Nephron (organoid): Measurements from ENCODE around the gene NRP1.

Source experiments
- H3K27ac Mint-ChIP-seq, 3 experiments: 2 replicates each; pipeline ENCODE4 v1.8.0; 2020; ENCODE audit warnings: mixed read lengths in 3 of 3, mild to moderate bottlenecking in 2 of 3, moderate library complexity in 1 of 3
- H3K27me3 Mint-ChIP-seq: 2 replicates; pipeline ENCODE4 v1.8.0; 2021; ENCODE audit warnings: low read depth, mild to moderate bottlenecking, moderate library complexity, mixed read lengths
- H3K36me3 Mint-ChIP-seq: 2 replicates; pipeline ENCODE4 v1.8.0; 2020; ENCODE audit warnings: low read depth, mixed read lengths
- H3K4me1 Mint-ChIP-seq: 2 replicates; pipeline ENCODE4 v1.8.0; 2020; ENCODE audit warnings: mixed read lengths
- H3K4me3 Mint-ChIP-seq, 3 experiments: 2 replicates each; pipeline ENCODE4 v1.8.0; 2020; ENCODE audit warnings: mild to moderate bottlenecking in 3 of 3, mixed read lengths in 3 of 3, moderate library complexity in 2 of 3
- H3K9me3 Mint-ChIP-seq: 2 replicates; pipeline ENCODE4 v1.8.0; 2020; ENCODE audit warnings: mixed read lengths
- TF ChIP-seq, protein P1 (sequence below), 3 experiments: fragments of 200-600 bp; sonication (generic); IDR thresholded peaks; one replicate each; pipeline ENCODE4 v1.5.0; 2021; ENCODE audit warnings: antibody characterized with exemption in 3 of 3; ENCODE audit not compliant: unreplicated experiment in 3 of 3

NRP1 gene

DNA sequence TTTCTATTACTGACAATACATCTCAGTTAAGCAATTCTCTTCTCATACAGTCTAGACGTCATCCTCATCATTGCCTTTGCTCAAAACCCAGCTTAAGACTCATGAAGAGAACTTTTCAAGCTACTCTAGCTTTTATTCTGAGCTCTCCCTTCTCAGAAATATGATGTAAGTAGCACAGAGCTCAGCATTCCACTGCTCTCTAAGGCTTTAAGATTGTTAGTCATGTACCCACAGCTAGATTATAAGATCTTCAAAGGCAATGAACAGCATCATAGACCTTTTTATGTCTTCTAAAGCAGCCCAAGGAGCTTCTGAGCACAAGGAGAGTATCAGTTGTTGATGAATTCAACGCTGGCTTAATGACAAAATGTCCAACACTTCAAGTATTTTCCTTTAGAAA is 119.3 kb downstream of the NRP1 start:
- TF ChIP-seq, protein P1, sequence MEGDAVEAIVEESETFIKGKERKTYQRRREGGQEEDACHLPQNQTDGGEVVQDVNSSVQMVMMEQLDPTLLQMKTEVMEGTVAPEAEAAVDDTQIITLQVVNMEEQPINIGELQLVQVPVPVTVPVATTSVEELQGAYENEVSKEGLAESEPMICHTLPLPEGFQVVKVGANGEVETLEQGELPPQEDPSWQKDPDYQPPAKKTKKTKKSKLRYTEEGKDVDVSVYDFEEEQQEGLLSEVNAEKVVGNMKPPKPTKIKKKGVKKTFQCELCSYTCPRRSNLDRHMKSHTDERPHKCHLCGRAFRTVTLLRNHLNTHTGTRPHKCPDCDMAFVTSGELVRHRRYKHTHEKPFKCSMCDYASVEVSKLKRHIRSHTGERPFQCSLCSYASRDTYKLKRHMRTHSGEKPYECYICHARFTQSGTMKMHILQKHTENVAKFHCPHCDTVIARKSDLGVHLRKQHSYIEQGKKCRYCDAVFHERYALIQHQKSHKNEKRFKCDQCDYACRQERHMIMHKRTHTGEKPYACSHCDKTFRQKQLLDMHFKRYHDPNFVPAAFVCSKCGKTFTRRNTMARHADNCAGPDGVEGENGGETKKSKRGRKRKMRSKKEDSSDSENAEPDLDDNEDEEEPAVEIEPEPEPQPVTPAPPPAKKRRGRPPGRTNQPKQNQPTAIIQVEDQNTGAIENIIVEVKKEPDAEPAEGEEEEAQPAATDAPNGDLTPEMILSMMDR (IDR thresholded peaks at IDR 0.05; ENCODE audit: unreplicated experiment in 3 of 3): no peak
- Mint-ChIP-seq H3K9me3 (no peaks in the 10 kb centered on the region), H3K4me1 (peaks cover 8% of the 10 kb centered on the region), H3K27me3 (no peaks in the 10 kb centered on the region), H3K27ac (no peak overlapping the region), H3K4me3 (no peak overlapping the region), H3K36me3 (peaks cover 88% of the 10 kb centered on the region)

DNA sequence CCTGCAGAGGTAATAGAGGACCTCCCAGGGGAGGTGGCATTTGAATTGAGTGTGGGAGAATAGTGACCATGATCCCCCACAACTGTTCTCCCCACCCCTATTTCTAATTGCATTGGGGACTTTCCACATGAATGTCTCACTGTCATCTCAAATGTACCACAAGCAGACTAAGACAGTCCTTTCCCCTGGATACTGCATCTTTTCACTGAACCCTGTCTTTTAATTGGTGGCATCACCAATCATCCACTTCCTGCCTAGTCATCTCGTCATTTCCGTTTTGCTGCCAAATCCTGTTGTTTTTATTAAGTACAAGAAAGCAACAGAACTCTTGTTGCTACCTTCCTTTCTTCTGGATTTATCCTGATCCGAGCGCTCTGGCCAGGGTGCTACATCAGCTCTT is 120.3 kb downstream of the NRP1 start:
- Mint-ChIP-seq H3K4me1 (peaks cover 8% of the 10 kb centered on the region), H3K27ac (peak overlapping the region in 1 of 3 experiments; percentile 47), H3K4me3 (no peak overlapping the region), H3K27me3 (no peaks in the 10 kb centered on the region), H3K9me3 (no peaks in the 10 kb centered on the region), H3K36me3 (peaks cover 86% of the 10 kb centered on the region)
- TF ChIP-seq, protein P1 (IDR thresholded peaks at IDR 0.05; ENCODE audit: unreplicated experiment in 3 of 3): no peak

DNA sequence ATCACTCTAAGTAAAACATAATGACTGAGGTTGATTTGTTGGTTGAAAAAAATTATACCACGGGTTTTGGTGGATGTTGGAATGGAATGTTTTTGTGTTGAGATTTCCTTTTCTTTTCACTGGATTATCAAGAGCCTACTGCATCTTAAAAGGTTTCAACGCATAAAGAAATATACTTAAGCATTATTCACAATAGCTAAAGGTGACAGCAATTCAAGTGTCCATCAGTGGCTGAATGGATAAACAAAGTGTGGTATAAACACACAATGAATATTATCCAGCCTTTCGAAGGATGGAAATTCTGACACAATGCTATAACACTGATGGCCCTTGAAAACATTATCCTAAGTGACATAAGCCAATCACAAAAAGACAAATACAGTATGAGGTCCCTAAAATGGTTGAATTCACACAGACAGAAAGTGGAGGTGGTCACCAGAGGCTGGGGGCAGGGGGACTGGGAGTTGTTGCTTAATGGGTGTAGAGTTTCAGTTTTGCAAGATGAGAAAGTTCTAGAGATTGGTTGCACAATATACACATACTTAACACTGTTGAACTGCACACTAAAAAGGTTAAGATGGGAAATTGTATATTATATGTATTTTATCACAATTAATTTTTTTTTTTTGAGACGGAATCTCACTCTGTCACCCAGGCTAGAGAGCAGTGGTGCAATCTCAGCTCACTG is 122.3 kb downstream of the NRP1 start:
- Mint-ChIP-seq H3K4me1 (peaks cover 8% of the 10 kb centered on the region), H3K9me3 (no peaks in the 10 kb centered on the region), H3K36me3 (peaks cover 76% of the 10 kb centered on the region), H3K4me3 (no peak overlapping the region), H3K27me3 (no peaks in the 10 kb centered on the region), H3K27ac (peak overlapping the region; percentile 86 to 96 (median 87))
- TF ChIP-seq, protein P1 (IDR thresholded peaks at IDR 0.05; ENCODE audit: unreplicated experiment in 3 of 3): no peak

DNA sequence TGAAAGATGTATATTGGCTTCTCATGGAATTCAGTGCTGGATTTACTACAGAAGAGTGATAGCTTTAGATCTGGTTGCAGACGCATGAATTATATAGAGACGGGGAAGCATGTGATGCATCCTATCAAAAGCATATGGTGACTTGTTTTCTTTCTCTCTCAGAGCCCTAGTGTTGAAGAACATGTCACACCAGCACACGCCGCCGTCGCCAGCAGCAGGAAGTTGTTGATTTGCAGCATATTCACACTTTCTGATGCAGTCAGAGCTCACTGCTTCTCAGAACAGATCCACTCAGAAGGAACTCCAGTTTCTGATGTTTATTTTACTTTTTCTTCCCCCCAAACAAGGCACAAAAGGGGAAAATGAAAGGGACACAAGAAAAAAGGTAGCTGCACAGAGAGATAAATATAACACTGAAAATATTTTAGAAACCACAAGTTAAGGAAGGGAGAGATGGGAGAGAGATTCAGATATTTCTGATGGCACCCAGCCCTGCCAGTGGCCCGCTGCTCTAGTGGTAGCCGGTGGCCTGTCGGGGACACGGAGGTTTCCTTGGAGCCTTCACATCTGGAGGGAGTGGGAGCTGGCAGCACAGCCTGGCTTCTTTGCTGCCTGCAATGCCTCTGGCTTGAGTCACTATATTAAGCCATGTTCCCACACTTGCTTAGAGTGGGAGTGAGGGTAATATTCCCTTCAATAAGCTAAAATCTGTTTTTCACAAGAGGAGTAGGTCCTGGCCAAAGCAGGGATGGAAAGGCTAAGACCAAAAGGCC is 123.2 kb downstream of the NRP1 start:
- TF ChIP-seq, protein P1 (IDR thresholded peaks at IDR 0.05; ENCODE audit: unreplicated experiment in 3 of 3): no peak
- no peaks in the 10 kb centered on the region for H3K27me3 Mint-ChIP-seq

DNA sequence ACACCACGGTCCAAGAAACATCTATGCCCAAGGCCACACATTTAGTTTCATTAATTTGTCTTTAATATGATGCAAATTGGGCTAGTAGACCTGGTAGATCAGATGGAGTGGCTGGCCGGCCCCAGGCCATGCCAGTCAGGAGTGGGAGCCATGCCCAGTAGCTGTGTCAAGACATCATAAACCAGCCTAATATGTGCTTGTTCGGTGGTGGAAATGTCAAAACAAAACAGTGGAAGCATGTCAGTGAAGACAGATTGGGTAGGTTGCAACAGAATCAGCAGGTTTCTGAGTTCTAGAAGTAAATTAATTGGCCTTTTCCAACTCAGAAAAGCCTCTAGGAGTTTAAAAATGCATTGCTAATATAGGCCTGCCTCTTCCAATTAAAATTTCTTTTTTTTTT is 124.7 kb downstream of the NRP1 start:
- H3K27me3 Mint-ChIP-seq: no peaks in the 10 kb centered on the region
- peaks cover 80% of the 10 kb centered on the region for H3K36me3 Mint-ChIP-seq
- TF ChIP-seq, protein P1 (IDR thresholded peaks at IDR 0.05; ENCODE audit: unreplicated experiment in 3 of 3): no peak
- H3K4me3 Mint-ChIP-seq: no peak overlapping the region
- H3K27ac Mint-ChIP-seq: no peak overlapping the region
- H3K4me1 Mint-ChIP-seq: peaks cover 8% of the 10 kb centered on the region
- no peaks in the 10 kb centered on the region for H3K9me3 Mint-ChIP-seq

More for the DNA sequence above, 123.2 kb downstream of the NRP1 start:
- peak overlapping the region; percentile 86 to 96 (median 87) for H3K27ac Mint-ChIP-seq
- no peaks in the 10 kb centered on the region for H3K9me3 Mint-ChIP-seq
- peaks cover 77% of the 10 kb centered on the region for H3K36me3 Mint-ChIP-seq
- peaks cover 8% of the 10 kb centered on the region for H3K4me1 Mint-ChIP-seq
- no peak overlapping the region for H3K4me3 Mint-ChIP-seq
